Astrocyte (in vitro differentiated cells and primary cell): ENCODE data around the gene P3H4.
"Not testable (repeated sequence)": the region's sequence is repeated elsewhere in the genome, so short reads cannot be mapped to it uniquely, and the experiment has no call there.

Experiments
- CTCF ChIP-seq: IDR thresholded peaks from 2 replicates; pipeline ENCODE4 v1.5.1; 2011; ENCODE audit warnings: low read depth, mild to moderate bottlenecking, inconsistent platforms, low read length, moderate library complexity; ENCODE audit not compliant: insufficient read depth
- EZH2 ChIP-seq: IDR thresholded peaks from 2 replicates; pipeline ENCODE4 v1.6.1; 2012; ENCODE audit warnings: mild to moderate bottlenecking, low read length, inconsistent platforms; ENCODE audit not compliant: insufficient read depth

GRCh38 chr17:41851382-41851781 lies 39.6 kb upstream of the P3H4 start:
- TF ChIP-seq CTCF, EZH2: not testable (repeated sequence)
